ENCODE measurements around the gene GAD1. TPM values are rescaled to one million over a fixed set of nuclear protein-coding genes. Genes with fewer than 3 reads are reported as not detected.

GAD1 gene
- polyA plus RNA-seq, 1 of the 3 experiments (the other 2 are of a cell fraction): 0.20 TPM

DNA sequence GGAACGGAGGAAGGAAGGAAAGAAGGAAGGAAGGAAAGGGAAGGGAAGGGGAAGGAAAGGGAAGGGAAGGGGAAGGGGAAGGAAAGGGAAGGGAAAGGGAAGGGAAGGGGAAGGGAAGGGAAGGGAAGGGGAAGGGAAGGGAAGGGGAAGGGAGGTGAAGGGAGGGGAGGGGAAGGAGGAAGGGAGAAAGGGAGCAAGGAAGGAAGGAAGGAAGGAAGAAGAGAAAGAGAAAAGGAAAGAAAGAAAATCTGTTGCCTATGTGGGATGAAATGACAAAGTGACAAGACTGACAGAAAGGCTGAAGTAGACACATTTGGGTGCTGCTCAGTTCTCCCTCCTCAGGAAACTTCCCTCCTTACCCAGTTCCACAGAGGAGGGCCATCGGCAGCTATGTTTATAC lies 66.1 kb downstream of the GAD1 start:
- H3K36me3 ChIP-seq (replicated peaks in 1 of 2; ENCODE audit: control insufficient read depth in 1 of 2, insufficient read depth in 2 of 2, low read length in 1 of 2): no peaks in the 10 kb centered on the region
- TF ChIP-seq, protein P1, sequence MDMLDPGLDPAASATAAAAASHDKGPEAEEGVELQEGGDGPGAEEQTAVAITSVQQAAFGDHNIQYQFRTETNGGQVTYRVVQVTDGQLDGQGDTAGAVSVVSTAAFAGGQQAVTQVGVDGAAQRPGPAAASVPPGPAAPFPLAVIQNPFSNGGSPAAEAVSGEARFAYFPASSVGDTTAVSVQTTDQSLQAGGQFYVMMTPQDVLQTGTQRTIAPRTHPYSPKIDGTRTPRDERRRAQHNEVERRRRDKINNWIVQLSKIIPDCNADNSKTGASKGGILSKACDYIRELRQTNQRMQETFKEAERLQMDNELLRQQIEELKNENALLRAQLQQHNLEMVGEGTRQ (IDR thresholded peaks at IDR 0.05; ENCODE audit: borderline replicate concordance, low read depth, low read length): no peak
- no peak for TF ChIP-seq GATA2 (CRISPR knock-in tag; IDR thresholded peaks at IDR 0.05)
- TF ChIP-seq, protein P2, sequence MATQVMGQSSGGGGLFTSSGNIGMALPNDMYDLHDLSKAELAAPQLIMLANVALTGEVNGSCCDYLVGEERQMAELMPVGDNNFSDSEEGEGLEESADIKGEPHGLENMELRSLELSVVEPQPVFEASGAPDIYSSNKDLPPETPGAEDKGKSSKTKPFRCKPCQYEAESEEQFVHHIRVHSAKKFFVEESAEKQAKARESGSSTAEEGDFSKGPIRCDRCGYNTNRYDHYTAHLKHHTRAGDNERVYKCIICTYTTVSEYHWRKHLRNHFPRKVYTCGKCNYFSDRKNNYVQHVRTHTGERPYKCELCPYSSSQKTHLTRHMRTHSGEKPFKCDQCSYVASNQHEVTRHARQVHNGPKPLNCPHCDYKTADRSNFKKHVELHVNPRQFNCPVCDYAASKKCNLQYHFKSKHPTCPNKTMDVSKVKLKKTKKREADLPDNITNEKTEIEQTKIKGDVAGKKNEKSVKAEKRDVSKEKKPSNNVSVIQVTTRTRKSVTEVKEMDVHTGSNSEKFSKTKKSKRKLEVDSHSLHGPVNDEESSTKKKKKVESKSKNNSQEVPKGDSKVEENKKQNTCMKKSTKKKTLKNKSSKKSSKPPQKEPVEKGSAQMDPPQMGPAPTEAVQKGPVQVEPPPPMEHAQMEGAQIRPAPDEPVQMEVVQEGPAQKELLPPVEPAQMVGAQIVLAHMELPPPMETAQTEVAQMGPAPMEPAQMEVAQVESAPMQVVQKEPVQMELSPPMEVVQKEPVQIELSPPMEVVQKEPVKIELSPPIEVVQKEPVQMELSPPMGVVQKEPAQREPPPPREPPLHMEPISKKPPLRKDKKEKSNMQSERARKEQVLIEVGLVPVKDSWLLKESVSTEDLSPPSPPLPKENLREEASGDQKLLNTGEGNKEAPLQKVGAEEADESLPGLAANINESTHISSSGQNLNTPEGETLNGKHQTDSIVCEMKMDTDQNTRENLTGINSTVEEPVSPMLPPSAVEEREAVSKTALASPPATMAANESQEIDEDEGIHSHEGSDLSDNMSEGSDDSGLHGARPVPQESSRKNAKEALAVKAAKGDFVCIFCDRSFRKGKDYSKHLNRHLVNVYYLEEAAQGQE (IDR thresholded peaks at IDR 0.05; ENCODE audit: low read depth, low read length): no peak
- no peak for TF ChIP-seq TCF12 (IDR thresholded peaks at IDR 0.05)
- TF ChIP-seq, protein P3, sequence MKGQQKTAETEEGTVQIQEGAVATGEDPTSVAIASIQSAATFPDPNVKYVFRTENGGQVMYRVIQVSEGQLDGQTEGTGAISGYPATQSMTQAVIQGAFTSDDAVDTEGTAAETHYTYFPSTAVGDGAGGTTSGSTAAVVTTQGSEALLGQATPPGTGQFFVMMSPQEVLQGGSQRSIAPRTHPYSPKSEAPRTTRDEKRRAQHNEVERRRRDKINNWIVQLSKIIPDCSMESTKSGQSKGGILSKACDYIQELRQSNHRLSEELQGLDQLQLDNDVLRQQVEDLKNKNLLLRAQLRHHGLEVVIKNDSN (IDR thresholded peaks at IDR 0.05; ENCODE audit: borderline replicate concordance, low read depth): no peak
- TF ChIP-seq FOSL2 (IDR thresholded peaks at IDR 0.05; ENCODE audit: borderline replicate concordance, low read depth): no peak
- no peak for TF ChIP-seq RAD21 (IDR thresholded peaks at IDR 0.05; ENCODE audit: low read length)
- TF ChIP-seq FOXM1 (IDR thresholded peaks at IDR 0.05; ENCODE audit: low read depth): no peak
- TF ChIP-seq NFIC (IDR thresholded peaks at IDR 0.05; ENCODE audit: borderline replicate concordance): no peak
- no peak for TF ChIP-seq MEF2A (IDR thresholded peaks at IDR 0.05; ENCODE audit: borderline replicate concordance, low read depth)
- TF ChIP-seq RFX5 (IDR thresholded peaks at IDR 0.05; ENCODE audit: low read length): no peak
- no peaks in the 10 kb centered on the region for H3K27me3 ChIP-seq (ENCODE audit: insufficient read depth)
- H2AFZ ChIP-seq (ENCODE audit: low read depth): no peak overlapping the region
- H3K9ac ChIP-seq: no peak overlapping the region
- H3K79me2 ChIP-seq (ENCODE audit: insufficient read depth): no peaks in the 10 kb centered on the region
- POLR2A ChIA-PET: no interaction called here
- no peaks in the 10 kb centered on the region for H3K9me2 ChIP-seq
- peaks cover 0 to 8% of the 10 kb centered on the region in 2 experiments; a peak in 2 of 4 replicates for H3K4me1 ChIP-seq (ENCODE audit: control insufficient read depth in 1 of 2, insufficient read depth in 2 of 2, low read depth in 1 of 2, low read length in 1 of 2)
- no peak overlapping the region for H3K27ac ChIP-seq (ENCODE audit: low read depth in 2 of 2, low read length in 1 of 2)
- 34% methylated on average over 1 of the region's 2 CpGs for WGBS (ENCODE audit: low lambda C conversion rate)
- no peak for DNase-seq
- H3K4me3 ChIP-seq (ENCODE audit: low read depth in 2 of 2, low read length in 1 of 2): no peak overlapping the region
- H3K4me2 ChIP-seq: no peak overlapping the region
- no peaks in the 10 kb centered on the region for H4K20me1 ChIP-seq (ENCODE audit: insufficient read depth)
- CTCF ChIA-PET: interaction anchor here (1.0 to 3.2 kb wide), 2 partner anchors 10 to 46 kb away, joined by 3 to 21 read pairs; partner anchors contain the start of gene GORASP2
- peaks cover 18% of the 10 kb centered on the region for H3F3A ChIP-seq (replicated peaks; ENCODE audit: insufficient read depth)
- H3K9me3 ChIP-seq: no peaks in the 10 kb centered on the region

GRCh38 chr2:170883683-170884082 lies 67.0 kb downstream of the GAD1 start:
- no peak overlapping the region for H3K4me3 ChIP-seq (ENCODE audit: low read depth in 2 of 2, low read length in 1 of 2)
- no peak overlapping the region for H3K27ac ChIP-seq (ENCODE audit: low read depth in 2 of 2, low read length in 1 of 2)
- no peak overlapping the region for H3K9ac ChIP-seq
- CTCF ChIA-PET: interaction anchor here (1.0 to 5.3 kb wide), 2 partner anchors 11 to 45 kb away, joined by 3 to 41 read pairs; partner anchors contain the start of gene GORASP2
- TF ChIP-seq ELF1 (IDR thresholded peaks at IDR 0.05): no peak
- TF ChIP-seq JUND (IDR thresholded peaks at IDR 0.05): no peak
- no peak for TF ChIP-seq MAX (IDR thresholded peaks at IDR 0.05; ENCODE audit: low read depth)
- TF ChIP-seq RAD21 (IDR thresholded peaks at IDR 0.05; ENCODE audit: low read length): no peak
- no peak for TF ChIP-seq EP300 (IDR thresholded peaks at IDR 0.05; ENCODE audit: borderline replicate concordance in 1 of 2, low read depth in 1 of 2, low read length in 1 of 2)
- TF ChIP-seq MXI1 (IDR thresholded peaks at IDR 0.05; ENCODE audit: low read depth, low read length): no peak
- TF ChIP-seq GABPA (IDR thresholded peaks at IDR 0.05; ENCODE audit: low read depth): no peak
- H3K79me2 ChIP-seq (ENCODE audit: insufficient read depth): no peaks in the 10 kb centered on the region
- H3K4me1 ChIP-seq (ENCODE audit: control insufficient read depth in 1 of 2, insufficient read depth in 2 of 2, low read depth in 1 of 2, low read length in 1 of 2): peaks cover 0 to 8% of the 10 kb centered on the region in 2 experiments; a peak in 2 of 4 replicates
- H3K27me3 ChIP-seq (ENCODE audit: insufficient read depth): no peaks in the 10 kb centered on the region
- peaks cover 18% of the 10 kb centered on the region for H3F3A ChIP-seq (replicated peaks; ENCODE audit: insufficient read depth)
- POLR2A ChIA-PET: no interaction called here
- H3K9me2 ChIP-seq: no peaks in the 10 kb centered on the region
- no peaks in the 10 kb centered on the region for H3K36me3 ChIP-seq (replicated peaks in 1 of 2; ENCODE audit: control insufficient read depth in 1 of 2, insufficient read depth in 2 of 2, low read length in 1 of 2)
- no peaks in the 10 kb centered on the region for H3K9me3 ChIP-seq
- WGBS (ENCODE audit: low lambda C conversion rate): 50% methylated on average over 2 of the region's 2 CpGs
- no peak overlapping the region for H3K4me2 ChIP-seq
- no peaks in the 10 kb centered on the region for H4K20me1 ChIP-seq (ENCODE audit: insufficient read depth)
- H2AFZ ChIP-seq (ENCODE audit: low read depth): no peak overlapping the region
- DNase-seq: no peak

All from SK-N-SH (cell line).